Glomerular endothelial cell (primary cell): ENCODE measurements around the gene EFNB1. TPM values are rescaled to one million over a fixed set of nuclear protein-coding genes. Genes with fewer than 3 reads are reported as not detected.

Experiments used
- DNase-seq: peaks from one replicate; pipeline ENCODE4 v3.0.0-alpha.2; 2011; ENCODE audit warnings: low read depth, low spot score; ENCODE audit errors: extremely low read depth
- total RNA-seq: library from RNA; depleted of rRNA; stranded (reverse); fragments of >200 nt; gene quantifications from 2 replicates; pipeline ENCODE4 v1.2.3, GENCODE V29; 2015

The EFNB1 gene
- total RNA-seq, 1 donor from 2014 or later, result 163 TPM

DNA sequence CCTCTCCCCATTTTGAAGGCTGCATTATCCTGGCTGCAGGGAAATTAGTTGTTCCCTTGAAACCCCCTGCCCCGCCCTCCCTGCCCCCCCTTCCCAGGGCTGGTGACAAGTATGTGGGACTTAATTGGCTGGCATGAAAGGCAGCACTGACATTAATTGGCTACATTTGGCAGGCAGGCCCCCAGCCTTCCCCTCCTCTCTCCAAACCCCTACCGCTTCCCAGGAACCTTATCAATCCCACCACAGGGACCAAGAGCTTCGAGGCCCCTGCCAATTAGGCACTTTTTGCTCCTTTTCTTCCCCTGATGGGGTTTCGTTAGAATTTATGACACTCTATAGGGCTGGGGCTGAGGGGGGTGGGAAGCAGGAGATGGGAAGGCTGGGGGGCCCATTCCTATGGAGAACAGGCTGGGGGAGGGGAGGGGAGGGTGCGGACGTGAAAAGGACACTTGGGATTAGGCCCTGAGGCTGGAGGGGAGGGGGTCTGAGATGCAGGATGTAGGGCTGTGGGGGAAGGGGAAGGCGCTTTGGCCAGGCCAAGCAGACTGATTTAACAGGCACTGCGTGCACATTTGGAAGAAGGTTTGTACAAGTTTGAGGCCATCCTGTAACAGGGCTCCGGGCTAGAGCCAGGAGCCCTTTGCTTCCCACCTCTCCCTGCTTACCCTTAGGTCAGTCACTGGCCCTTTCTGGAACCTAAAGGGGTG lies 52.2 kb downstream of the EFNB1 start:
- no peak for DNase-seq

- DNase-seq, result no peak
Observed at GRCh38 chrX:68881911-68882310, 53.1 kb downstream of the EFNB1 start.

GRCh38 chrX:68883800-68884199 lies 55.0 kb downstream of the EFNB1 start:
- no peak for DNase-seq

DNA sequence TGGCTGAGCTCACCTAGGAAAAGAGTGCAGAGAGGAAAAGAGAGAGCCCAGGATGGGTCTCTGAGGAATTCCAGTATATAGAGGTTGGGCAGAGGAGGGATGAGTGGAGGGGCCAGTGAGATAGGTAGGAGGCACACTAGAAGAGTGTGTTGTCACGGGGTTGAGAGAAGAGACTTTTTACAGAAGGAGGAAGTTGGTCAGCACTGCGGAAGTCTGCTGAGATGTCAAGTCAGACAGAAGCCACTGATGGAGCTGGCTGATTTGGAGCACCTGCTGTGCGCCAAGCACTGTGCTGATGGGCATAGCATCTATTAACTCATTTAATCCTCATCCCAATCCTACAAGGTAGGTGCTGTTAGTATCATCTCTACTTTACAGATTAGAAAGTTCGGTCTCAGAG lies 60.4 kb downstream of the EFNB1 start:
- no peak for DNase-seq

Other genes starting within 250 kb of the EFNB1 start
- gene STARD8, start 181.4 kb upstream of the EFNB1 start, total RNA-seq, result 7.5 and 12.7 TPM in 2 replicates